ENCODE results near the gene ZNF628.

Gene ZNF628

DNA sequence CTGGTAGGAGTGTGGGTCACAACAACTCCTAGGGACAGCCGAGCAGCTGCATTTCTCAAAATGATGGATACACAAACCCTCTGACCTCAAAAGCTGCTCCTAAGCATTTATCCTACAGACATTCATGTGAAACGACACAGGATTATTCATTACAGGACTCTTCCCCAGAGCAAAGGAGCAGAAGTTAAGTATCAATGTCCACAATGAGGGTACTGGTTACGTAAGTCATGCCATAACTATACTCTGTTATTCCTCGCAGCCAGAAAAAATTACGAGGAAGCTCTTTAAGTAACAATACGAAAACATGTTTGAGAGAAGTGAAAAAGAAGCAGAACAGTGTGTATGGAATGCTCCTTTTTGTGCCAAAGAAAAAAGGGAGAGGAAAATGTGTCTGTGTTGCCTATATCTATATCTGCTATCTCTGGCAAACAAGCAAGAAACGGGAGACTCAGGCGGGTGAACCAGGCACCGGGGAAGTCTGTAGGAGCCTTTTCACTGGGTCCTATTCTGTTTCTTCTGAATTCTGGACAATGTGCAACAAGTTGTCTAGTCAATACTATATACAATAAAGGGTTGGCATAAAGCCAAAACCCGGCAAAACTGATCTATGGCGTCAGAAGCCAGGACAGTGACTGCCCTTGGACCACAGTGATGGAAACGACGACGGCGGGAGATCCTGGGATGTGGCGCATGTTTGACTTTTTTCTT is 16.3 kb upstream of the ZNF628 start:
- H3K36me3 ChIP-seq (ENCODE audit: insufficient read depth): no peaks in the 10 kb centered on the region
- no peak overlapping the region for H3K27ac ChIP-seq
- H3K4me3 ChIP-seq (IDR thresholded peaks at IDR 0.05; ENCODE audit: insufficient read depth, low read depth, low read length): no peak overlapping the region
- H3K9ac ChIP-seq: no peak overlapping the region
- no peaks in the 10 kb centered on the region for H4K20me1 ChIP-seq (ENCODE audit: insufficient read depth)
- no peak overlapping the region for H2AFZ ChIP-seq (ENCODE audit: low read depth)
- peaks cover 11% of the 10 kb centered on the region; the same call in 1 of the 2 replicates for H3K79me2 ChIP-seq (ENCODE audit: insufficient read depth, low read depth)
- H3K4me1 ChIP-seq (ENCODE audit: low read depth, poor library complexity, severe bottlenecking): peaks cover 10% of the 10 kb centered on the region
- H3K4me2 ChIP-seq: peak overlapping the region; percentile 84; the same call in 1 of the 2 replicates
- peaks cover 14% of the 10 kb centered on the region for H3K27me3 ChIP-seq (ENCODE audit: insufficient read depth, low read depth)
- TF ChIP-seq, protein P1, sequence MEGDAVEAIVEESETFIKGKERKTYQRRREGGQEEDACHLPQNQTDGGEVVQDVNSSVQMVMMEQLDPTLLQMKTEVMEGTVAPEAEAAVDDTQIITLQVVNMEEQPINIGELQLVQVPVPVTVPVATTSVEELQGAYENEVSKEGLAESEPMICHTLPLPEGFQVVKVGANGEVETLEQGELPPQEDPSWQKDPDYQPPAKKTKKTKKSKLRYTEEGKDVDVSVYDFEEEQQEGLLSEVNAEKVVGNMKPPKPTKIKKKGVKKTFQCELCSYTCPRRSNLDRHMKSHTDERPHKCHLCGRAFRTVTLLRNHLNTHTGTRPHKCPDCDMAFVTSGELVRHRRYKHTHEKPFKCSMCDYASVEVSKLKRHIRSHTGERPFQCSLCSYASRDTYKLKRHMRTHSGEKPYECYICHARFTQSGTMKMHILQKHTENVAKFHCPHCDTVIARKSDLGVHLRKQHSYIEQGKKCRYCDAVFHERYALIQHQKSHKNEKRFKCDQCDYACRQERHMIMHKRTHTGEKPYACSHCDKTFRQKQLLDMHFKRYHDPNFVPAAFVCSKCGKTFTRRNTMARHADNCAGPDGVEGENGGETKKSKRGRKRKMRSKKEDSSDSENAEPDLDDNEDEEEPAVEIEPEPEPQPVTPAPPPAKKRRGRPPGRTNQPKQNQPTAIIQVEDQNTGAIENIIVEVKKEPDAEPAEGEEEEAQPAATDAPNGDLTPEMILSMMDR (conservative IDR thresholded peaks at IDR 0.05; ENCODE audit: low read depth, low read length): no peak

DNA sequence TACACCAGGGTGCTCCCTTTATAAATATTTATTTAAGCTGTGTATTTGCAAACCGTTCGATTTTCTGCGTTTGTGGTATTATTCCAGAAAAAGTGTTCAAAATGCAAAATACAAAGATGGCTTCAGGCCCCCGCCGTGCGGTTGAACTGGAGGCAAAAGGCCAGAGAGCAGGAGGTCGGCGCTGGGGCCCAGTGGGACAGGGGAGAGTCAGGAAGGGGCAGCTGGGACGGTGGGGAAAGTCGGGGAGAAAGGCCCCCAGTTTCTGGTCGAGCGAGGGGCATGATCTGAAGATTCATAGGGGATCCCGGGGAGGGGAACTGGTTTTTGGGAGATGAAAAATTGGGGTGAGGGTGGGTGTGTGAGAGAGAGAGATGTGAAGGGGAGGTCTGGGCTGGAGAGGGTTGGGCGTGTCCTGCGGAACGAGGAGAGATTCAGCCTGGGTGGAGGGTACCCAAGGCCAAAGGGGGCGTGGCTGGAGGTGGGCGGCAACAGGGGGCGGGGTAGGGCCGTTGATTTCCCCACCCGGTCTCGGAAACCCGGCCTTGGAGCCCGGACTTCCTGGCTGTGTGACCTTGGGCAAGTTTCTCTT is 15.7 kb upstream of the ZNF628 start:
- H3K27me3 ChIP-seq (ENCODE audit: insufficient read depth, low read depth): peaks cover 21% of the 10 kb centered on the region
- peak overlapping the region; percentile 73 for H3K27ac ChIP-seq
- H3K4me3 ChIP-seq (IDR thresholded peaks at IDR 0.05; ENCODE audit: insufficient read depth, low read depth, low read length): no peak overlapping the region
- peak overlapping the region; percentile 94 for H3K9ac ChIP-seq
- H3K36me3 ChIP-seq (ENCODE audit: insufficient read depth): no peaks in the 10 kb centered on the region
- H4K20me1 ChIP-seq (ENCODE audit: insufficient read depth): no peaks in the 10 kb centered on the region
- peaks cover 11% of the 10 kb centered on the region; the same call in 1 of the 2 replicates for H3K79me2 ChIP-seq (ENCODE audit: insufficient read depth, low read depth)
- peak overlapping the region; percentile 67 for H2AFZ ChIP-seq (ENCODE audit: low read depth)
- TF ChIP-seq, protein P1 (conservative IDR thresholded peaks at IDR 0.05; ENCODE audit: low read depth, low read length): no peak
- H3K4me1 ChIP-seq (ENCODE audit: low read depth, poor library complexity, severe bottlenecking): peaks cover 10% of the 10 kb centered on the region
- peak overlapping the region; percentile 84 for H3K4me2 ChIP-seq

DNA sequence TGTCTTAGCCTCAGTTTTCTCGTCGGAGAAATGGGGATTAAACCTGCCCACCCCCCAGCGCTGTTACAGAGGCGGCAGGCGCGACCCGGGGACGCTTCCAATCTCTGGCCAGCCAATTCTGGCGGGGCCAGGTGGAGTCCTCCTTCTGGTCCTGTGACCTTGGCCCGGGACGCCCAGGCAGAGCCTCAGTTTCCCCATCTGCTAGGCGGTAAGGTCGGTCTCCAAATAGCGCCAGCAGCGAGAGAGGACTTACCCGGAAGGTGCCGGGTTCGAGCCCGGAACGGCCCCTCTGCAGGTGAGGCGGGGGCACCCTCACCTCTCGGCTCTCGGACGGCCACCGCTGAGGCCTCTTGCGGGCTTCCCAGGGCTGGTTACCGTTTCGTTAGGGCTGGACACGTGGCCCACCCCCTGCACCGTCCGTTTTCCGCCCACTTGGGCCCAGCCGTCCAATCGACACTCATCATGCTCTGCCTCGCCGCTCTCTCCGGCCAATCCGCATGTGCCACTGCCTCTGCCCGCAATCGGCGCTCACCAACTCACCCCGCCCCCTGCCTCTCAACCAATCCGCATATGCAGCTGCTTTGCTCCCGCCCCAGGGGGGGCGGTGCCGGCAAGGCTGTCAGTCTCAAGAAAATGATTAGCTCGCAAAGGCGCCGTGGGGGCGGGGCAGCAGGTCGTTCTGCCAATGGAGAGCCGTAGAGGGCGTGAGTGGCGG is 15.0 kb upstream of the ZNF628 start, which contains the start of gene ISOC2:
TSS of gene ISOC2 (minus strand) at position 384 of the 715 bp plus-strand sequence. CDS start 5,156 bp downstream, outside the sequence.
- peak within 1 kb of the TSS; percentile 73 for H3K27ac ChIP-seq
- peaks cover 10% of the 10 kb centered on the region for H3K4me1 ChIP-seq (ENCODE audit: low read depth, poor library complexity, severe bottlenecking)
- H3K4me3 ChIP-seq (IDR thresholded peaks at IDR 0.05; ENCODE audit: insufficient read depth, low read depth, low read length): no peak within 1 kb of the TSS
- TF ChIP-seq, protein P1 (conservative IDR thresholded peaks at IDR 0.05; ENCODE audit: low read depth, low read length): no peak
- peak within 1 kb of the TSS; percentile 86 for H3K4me2 ChIP-seq
- peaks cover 27% of the 10 kb centered on the region for H3K27me3 ChIP-seq (ENCODE audit: insufficient read depth, low read depth)
- no peaks in the 10 kb centered on the region for H3K36me3 ChIP-seq (ENCODE audit: insufficient read depth)
- H3K79me2 ChIP-seq (ENCODE audit: insufficient read depth, low read depth): peaks cover 11% of the 10 kb centered on the region; the same call in 1 of the 2 replicates
- no peaks in the 10 kb centered on the region for H4K20me1 ChIP-seq (ENCODE audit: insufficient read depth)
- H3K9ac ChIP-seq: peak within 1 kb of the TSS; percentile 94
- peak within 1 kb of the TSS; percentile 86 for H2AFZ ChIP-seq (ENCODE audit: low read depth)

GRCh38 chr19:55461974-55462626 is 14.3 kb upstream of the ZNF628 start:
- TF ChIP-seq, protein P1 (conservative IDR thresholded peaks at IDR 0.05; ENCODE audit: low read depth, low read length): no peak
- Histone ChIP-seq H3K27ac (no peak overlapping the region), H3K4me2 (peak overlapping the region; percentile 86), H3K9ac (peak overlapping the region; percentile 94; the same call in 1 of the 2 replicates), H4K20me1 (ENCODE audit: insufficient read depth) (no peaks in the 10 kb centered on the region), H3K4me3 (IDR thresholded peaks at IDR 0.05; ENCODE audit: insufficient read depth, low read depth, low read length) (no peak overlapping the region), H2AFZ (ENCODE audit: low read depth) (peak overlapping the region; percentile 86), H3K36me3 (ENCODE audit: insufficient read depth) (no peaks in the 10 kb centered on the region), H3K4me1 (ENCODE audit: low read depth, poor library complexity, severe bottlenecking) (peaks cover 10% of the 10 kb centered on the region), H3K27me3 (ENCODE audit: insufficient read depth, low read depth) (peaks cover 32% of the 10 kb centered on the region), H3K79me2 (ENCODE audit: insufficient read depth, low read depth) (peaks cover 11% of the 10 kb centered on the region; the same call in 1 of the 2 replicates)
